DOHH2 (cell line): Measurements from ENCODE around the gene ABHD18.

Source experiments
- CTCF ChIP-seq: fragments of 200-600 bp; sonication (generic); IDR thresholded peaks from one replicate; pipeline ENCODE4 v1.5.1; 2014; ENCODE audit warnings: antibody characterized with exemption, mild to moderate bottlenecking, low read depth, low read length; ENCODE audit not compliant: poor library complexity, severe bottlenecking
- EZH2phosphoT487 ChIP-seq: fragments of 200-600 bp; sonication (generic); IDR thresholded peaks from 2 replicates; pipeline ENCODE4 v1.6.1; 2017; ENCODE audit warnings: borderline replicate concordance, mild to moderate bottlenecking, antibody characterized with exemption, low read length, moderate library complexity, mixed read lengths

- TF ChIP-seq CTCF (peak; percentile 49), EZH2phosphoT487 (no peak)
Measured at GRCh38 chr4:128068918-128069317, 103.7 kb downstream of the ABHD18 start.
